Measurements from ENCODE around the gene SLFN14. TPM values are rescaled to one million over a fixed set of nuclear protein-coding genes. Genes with fewer than 3 reads are reported as not detected.

The SLFN14 gene
- total and polyA plus RNA-seq, 5 donors = not detected

- intact Hi-C loops (cut with DNase I) = no loop called here
- WGBS = 82% methylated on average over 3 of the region's 3 CpGs
- ATAC-seq (peak in 1 of 2 donors; percentile 36), DNase-seq (no peak)
- no peaks in the 10 kb centered on the region for H3K4me1 ChIP-seq (ENCODE audit: control insufficient read depth, insufficient read depth, low read length)
- no peaks in the 10 kb centered on the region for H3K9me3 ChIP-seq (ENCODE audit: control insufficient read depth, low read length)
- H3K4me3 ChIP-seq (ENCODE audit: low read length) = no peak overlapping the region
- no peak overlapping the region for H3K27ac ChIP-seq (ENCODE audit: low read length)
- no peaks in the 10 kb centered on the region for H3K27me3 ChIP-seq (ENCODE audit: control insufficient read depth, insufficient read depth)
Measured at GRCh38 chr17:35557353-35557752, 3.3 kb downstream of the SLFN14 start.

DNA sequence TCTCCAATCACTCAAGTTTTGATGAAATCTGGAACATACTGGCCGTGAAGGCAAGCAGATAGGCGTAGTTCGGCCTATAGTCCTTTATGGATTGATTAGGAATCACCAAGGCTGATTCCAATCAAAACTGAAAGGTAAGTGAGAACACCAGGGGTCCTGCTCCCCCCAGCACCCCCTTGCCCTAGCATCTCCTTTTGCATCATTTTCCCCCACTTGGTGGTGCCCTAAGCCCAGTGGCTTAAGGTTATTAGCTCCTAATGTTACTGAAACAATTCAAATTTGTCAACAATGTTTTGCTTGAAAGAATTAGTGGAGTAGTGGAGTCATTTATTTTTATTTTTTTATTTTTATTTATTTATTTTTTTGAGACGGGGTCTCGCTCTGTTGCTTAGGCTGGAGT lies 4.9 kb downstream of the SLFN14 start:
- H3K9me3 ChIP-seq (ENCODE audit: control insufficient read depth, low read length) = no peaks in the 10 kb centered on the region

DNA sequence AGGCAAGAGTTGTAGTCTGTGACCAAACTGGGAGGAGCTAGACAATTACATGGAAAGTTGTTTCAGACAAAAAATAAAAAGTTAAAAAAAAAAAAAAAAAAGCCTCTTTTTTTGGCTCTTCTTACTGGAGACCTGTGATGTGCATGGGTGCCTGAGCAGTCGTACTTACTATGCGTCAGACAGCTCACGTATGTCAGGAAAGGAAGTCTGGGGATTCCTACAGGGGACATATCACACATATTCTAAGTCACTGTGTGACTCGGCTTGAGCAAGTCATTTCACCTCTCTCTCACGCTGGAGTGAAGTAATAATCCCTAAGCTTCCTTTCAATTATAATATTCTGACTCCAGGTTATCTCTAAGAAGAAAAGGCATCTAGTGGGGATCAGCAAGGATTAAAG lies 6.0 kb downstream of the SLFN14 start:
- Histone ChIP-seq H3K4me1 (ENCODE audit: control insufficient read depth, insufficient read depth, low read length) (no peaks in the 10 kb centered on the region), H3K4me3 (ENCODE audit: low read length) (no peak overlapping the region), H3K27me3 (ENCODE audit: control insufficient read depth, insufficient read depth) (no peaks in the 10 kb centered on the region), H3K9me3 (ENCODE audit: control insufficient read depth, low read length) (no peaks in the 10 kb centered on the region), H3K27ac (ENCODE audit: low read length) (no peak overlapping the region)
- intact Hi-C loops (cut with DNase I) = no loop called here
- no peak for DNase-seq
- no peak for ATAC-seq
- 63% methylated on average over 5 of the region's 5 CpGs for WGBS

More for the DNA sequence above, 4.9 kb downstream of the SLFN14 start:
- H3K4me3 ChIP-seq (ENCODE audit: low read length) = no peak overlapping the region
- DNase-seq (no peak), ATAC-seq (no peak)
- WGBS = 89% methylated on average over 5 of the region's 5 CpGs
- intact Hi-C loops (cut with DNase I) = no loop called here
- H3K4me1 ChIP-seq (ENCODE audit: control insufficient read depth, insufficient read depth, low read length) = no peaks in the 10 kb centered on the region
- H3K27me3 ChIP-seq (ENCODE audit: control insufficient read depth, insufficient read depth) = no peaks in the 10 kb centered on the region
- H3K27ac ChIP-seq (ENCODE audit: low read length) = no peak overlapping the region

GRCh38 chr17:35553310-35553709 lies 7.3 kb downstream of the SLFN14 start:
- 74% methylated on average over 4 of the region's 4 CpGs for WGBS
- Histone ChIP-seq H3K4me1 (ENCODE audit: control insufficient read depth, insufficient read depth, low read length) (no peaks in the 10 kb centered on the region), H3K27me3 (ENCODE audit: control insufficient read depth, insufficient read depth) (no peaks in the 10 kb centered on the region), H3K9me3 (ENCODE audit: control insufficient read depth, low read length) (no peaks in the 10 kb centered on the region), H3K4me3 (ENCODE audit: low read length) (no peak overlapping the region), H3K27ac (ENCODE audit: low read length) (no peak overlapping the region)
- intact Hi-C loops (cut with DNase I) = no loop called here
- no peak for DNase-seq
- no peak for ATAC-seq

DNA sequence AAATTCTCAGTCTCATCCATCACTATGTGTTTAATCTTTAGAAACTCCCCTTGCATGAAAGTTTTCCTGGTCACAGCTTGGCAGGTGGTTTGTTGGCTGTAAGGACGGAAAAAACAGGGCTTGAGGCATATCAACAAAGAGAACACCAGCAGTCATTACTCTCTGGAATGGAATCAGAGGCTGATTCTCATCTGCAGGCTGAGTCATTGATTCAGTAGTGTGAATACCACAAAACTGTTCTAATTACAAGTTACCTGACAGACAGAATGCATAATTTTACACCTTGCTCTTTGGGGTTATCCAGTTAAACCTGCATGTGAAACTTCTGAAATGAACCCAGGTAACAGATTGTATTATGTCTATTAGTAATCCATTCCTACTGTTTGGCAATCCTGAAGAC lies 11.6 kb downstream of the SLFN14 start:
- intact Hi-C loops (cut with DNase I) = no loop called here

GRCh38 chr17:35548208-35548810 lies 12.3 kb downstream of the SLFN14 start:
- no peak for DNase-seq
- 68% methylated on average over 8 of the region's 8 CpGs for WGBS
- Histone ChIP-seq H3K4me3 (ENCODE audit: low read length) (no peak overlapping the region), H3K9me3 (ENCODE audit: control insufficient read depth, low read length) (no peaks in the 10 kb centered on the region), H3K27ac (ENCODE audit: low read length) (no peak overlapping the region), H3K27me3 (ENCODE audit: control insufficient read depth, insufficient read depth) (no peaks in the 10 kb centered on the region), H3K4me1 (ENCODE audit: control insufficient read depth, insufficient read depth, low read length) (no peaks in the 10 kb centered on the region)
- peak; percentile 16 to 31 for ATAC-seq
- intact Hi-C loops (cut with DNase I) = no loop called here

More for the DNA sequence above, 11.6 kb downstream of the SLFN14 start:
- H3K27ac ChIP-seq (ENCODE audit: low read length) = no peak overlapping the region
- no peak for DNase-seq
- no peaks in the 10 kb centered on the region for H3K27me3 ChIP-seq (ENCODE audit: control insufficient read depth, insufficient read depth)
- H3K4me1 ChIP-seq (ENCODE audit: control insufficient read depth, insufficient read depth, low read length) = no peaks in the 10 kb centered on the region
- ATAC-seq = no peak
- 51% methylated on average over 1 of the region's 1 CpG for WGBS
- no peak overlapping the region for H3K4me3 ChIP-seq (ENCODE audit: low read length)
- H3K9me3 ChIP-seq (ENCODE audit: control insufficient read depth, low read length) = no peaks in the 10 kb centered on the region

DNA sequence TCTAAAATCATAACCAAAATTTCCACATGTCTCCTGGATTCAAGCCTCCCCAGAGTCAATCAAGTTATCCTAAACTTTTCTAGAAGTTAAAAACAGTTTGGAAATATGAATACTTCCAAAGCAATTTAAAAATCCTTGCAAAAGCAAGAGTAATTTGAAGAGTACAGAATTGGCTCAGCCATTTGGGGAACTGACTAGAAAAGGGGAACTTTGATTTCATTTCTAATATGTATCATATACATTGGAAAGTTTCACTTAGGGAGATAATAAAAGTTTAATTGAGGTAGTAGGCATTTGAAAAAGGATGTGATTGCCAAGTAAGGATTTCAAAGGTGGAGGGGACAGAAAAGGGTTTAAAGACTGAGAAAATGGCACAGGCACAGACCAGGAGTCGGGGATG lies 14.1 kb downstream of the SLFN14 start:
- DNase-seq (no peak), ATAC-seq (no peak)
- intact Hi-C loops (cut with DNase I) = no loop called here
- Histone ChIP-seq H3K27ac (ENCODE audit: low read length) (no peak overlapping the region), H3K4me1 (ENCODE audit: control insufficient read depth, insufficient read depth, low read length) (peaks cover 1% of the 10 kb centered on the region), H3K9me3 (ENCODE audit: control insufficient read depth, low read length) (no peaks in the 10 kb centered on the region), H3K27me3 (ENCODE audit: control insufficient read depth, insufficient read depth) (no peaks in the 10 kb centered on the region), H3K4me3 (ENCODE audit: low read length) (no peak overlapping the region)
- WGBS = 71% methylated on average over 1 of the region's 1 CpG

DNA sequence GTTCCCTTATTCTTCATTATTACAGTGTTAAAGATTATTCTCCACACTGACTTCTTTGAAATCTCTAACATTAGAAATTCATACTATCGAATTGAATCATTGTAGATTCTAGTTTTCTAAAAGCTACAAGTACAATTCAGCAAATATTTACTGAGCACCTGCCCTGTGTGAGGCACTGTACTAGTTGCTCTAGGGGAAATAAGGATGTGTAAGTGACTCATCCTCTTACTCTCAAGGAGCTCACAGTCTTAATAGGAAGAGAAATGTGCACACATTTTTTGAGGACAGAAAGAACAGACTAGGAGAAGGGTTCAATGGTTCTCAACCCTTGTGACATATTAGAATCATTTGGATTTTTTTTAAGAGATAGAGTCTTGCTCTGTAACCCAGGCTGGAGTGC lies 15.5 kb downstream of the SLFN14 start:
- Histone ChIP-seq H3K27me3 (ENCODE audit: control insufficient read depth, insufficient read depth) (no peaks in the 10 kb centered on the region), H3K4me3 (ENCODE audit: low read length) (no peak overlapping the region), H3K4me1 (ENCODE audit: control insufficient read depth, insufficient read depth, low read length) (peaks cover 1% of the 10 kb centered on the region), H3K27ac (ENCODE audit: low read length) (no peak overlapping the region), H3K9me3 (ENCODE audit: control insufficient read depth, low read length) (no peaks in the 10 kb centered on the region)
- DNase-seq (no peak), ATAC-seq (no peak)
- intact Hi-C loops (cut with DNase I) = no loop called here
- 87% methylated on average over 1 of the region's 1 CpG for WGBS

GRCh38 chr17:35543856-35544255 lies 16.8 kb downstream of the SLFN14 start:
- WGBS = 56% methylated on average over 1 of the region's 1 CpG
- Histone ChIP-seq H3K27ac (ENCODE audit: low read length) (no peak overlapping the region), H3K4me3 (ENCODE audit: low read length) (no peak overlapping the region), H3K4me1 (ENCODE audit: control insufficient read depth, insufficient read depth, low read length) (peaks cover 1% of the 10 kb centered on the region), H3K9me3 (ENCODE audit: control insufficient read depth, low read length) (no peaks in the 10 kb centered on the region), H3K27me3 (ENCODE audit: control insufficient read depth, insufficient read depth) (no peaks in the 10 kb centered on the region)
- DNase-seq = no peak
- intact Hi-C loops (cut with DNase I) = no loop called here
- ATAC-seq = no peak

DNA sequence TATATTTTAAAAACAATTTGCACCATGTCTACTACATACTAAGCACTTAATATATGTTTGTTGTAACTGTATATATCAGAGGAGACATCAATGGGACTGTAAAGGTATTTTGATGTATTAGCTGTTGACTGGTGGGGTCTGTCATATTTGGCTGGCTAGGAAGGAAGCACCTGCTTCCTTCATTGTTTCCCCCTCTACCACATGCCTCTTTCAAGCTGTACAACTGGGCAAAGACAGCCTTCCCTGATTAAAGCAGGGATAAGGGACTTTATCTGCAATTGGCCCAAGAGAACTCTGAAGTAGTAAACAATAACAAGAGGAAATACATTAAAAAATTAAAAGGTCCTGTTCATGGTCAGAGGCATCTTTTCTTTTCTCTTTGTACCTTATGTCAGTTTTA lies 17.6 kb downstream of the SLFN14 start:
- no peak overlapping the region for H3K27ac ChIP-seq (ENCODE audit: low read length)
- H3K4me1 ChIP-seq (ENCODE audit: control insufficient read depth, insufficient read depth, low read length) = peaks cover 1% of the 10 kb centered on the region
- no peak overlapping the region for H3K4me3 ChIP-seq (ENCODE audit: low read length)
- DNase-seq (no peak), ATAC-seq (no peak)
- intact Hi-C loops (cut with DNase I) = no loop called here
- no peaks in the 10 kb centered on the region for H3K9me3 ChIP-seq (ENCODE audit: control insufficient read depth, low read length)
- no peaks in the 10 kb centered on the region for H3K27me3 ChIP-seq (ENCODE audit: control insufficient read depth, insufficient read depth)

GRCh38 chr17:35541434-35541833 lies 19.2 kb downstream of the SLFN14 start:
- Histone ChIP-seq H3K9me3 (ENCODE audit: control insufficient read depth, low read length) (no peaks in the 10 kb centered on the region), H3K27me3 (ENCODE audit: control insufficient read depth, insufficient read depth) (no peaks in the 10 kb centered on the region), H3K27ac (ENCODE audit: low read length) (no peak overlapping the region), H3K4me3 (ENCODE audit: low read length) (peak overlapping the region; percentile 19), H3K4me1 (ENCODE audit: control insufficient read depth, insufficient read depth, low read length) (peaks cover 1% of the 10 kb centered on the region)
- DNase-seq = no peak
- 57% methylated on average over 1 of the region's 1 CpG for WGBS
- ATAC-seq = no peak
- intact Hi-C loops (cut with DNase I) = no loop called here

Data from right cardiac atrium (tissue), 5 donors.